ENCODE results near the gene S100A7. TPM values are rescaled to one million over a fixed set of nuclear protein-coding genes. Genes with fewer than 3 reads are reported as not detected.

The S100A7 gene
- total RNA-seq, 1 donor from 2014 or later = not detected

DNA sequence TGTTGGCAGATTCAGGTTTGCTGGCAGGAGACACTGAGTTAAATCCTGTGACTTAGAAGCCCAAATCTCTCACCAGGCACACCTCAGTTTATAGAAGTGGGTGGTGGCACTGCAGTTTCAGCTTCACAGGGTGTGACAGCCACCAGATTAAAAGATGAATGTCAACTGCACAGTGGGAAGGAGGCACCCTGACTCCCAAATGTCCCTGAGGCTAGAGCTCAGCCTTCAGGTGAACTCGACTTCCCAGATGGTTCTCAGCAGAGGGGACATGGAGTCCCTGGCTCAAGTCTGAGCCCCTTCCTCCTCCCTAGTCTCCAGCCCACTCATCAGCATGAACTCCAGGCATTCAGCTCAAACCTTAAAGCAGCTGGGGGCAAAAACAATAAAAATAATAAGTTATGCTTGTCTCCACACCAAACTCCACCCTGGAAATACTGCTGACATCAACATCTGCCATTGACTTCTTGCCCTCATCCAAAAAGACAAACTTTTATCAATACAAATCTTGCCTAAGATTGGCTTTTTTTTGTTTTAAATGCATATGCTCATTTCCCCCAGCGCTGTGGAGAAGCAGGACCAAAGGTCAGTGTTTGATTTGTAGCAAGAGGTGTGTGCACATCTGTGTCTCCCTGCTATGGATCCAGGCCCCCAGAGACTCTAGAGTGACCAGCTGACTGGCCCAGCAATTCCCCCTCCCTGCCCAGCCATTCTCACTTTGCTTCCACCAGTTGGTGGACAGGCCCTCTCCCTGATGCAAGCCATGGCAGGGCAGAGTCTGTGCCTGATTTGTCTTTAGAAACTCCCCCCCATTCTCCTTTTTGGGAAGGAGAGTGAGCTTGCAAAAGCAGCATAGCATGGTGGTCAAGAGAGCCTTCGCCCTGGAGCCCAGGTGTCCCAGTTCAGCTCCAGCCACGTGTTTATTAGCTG, 18.5 kb upstream of the S100A7 start:
- TF ChIP-seq, protein P1, sequence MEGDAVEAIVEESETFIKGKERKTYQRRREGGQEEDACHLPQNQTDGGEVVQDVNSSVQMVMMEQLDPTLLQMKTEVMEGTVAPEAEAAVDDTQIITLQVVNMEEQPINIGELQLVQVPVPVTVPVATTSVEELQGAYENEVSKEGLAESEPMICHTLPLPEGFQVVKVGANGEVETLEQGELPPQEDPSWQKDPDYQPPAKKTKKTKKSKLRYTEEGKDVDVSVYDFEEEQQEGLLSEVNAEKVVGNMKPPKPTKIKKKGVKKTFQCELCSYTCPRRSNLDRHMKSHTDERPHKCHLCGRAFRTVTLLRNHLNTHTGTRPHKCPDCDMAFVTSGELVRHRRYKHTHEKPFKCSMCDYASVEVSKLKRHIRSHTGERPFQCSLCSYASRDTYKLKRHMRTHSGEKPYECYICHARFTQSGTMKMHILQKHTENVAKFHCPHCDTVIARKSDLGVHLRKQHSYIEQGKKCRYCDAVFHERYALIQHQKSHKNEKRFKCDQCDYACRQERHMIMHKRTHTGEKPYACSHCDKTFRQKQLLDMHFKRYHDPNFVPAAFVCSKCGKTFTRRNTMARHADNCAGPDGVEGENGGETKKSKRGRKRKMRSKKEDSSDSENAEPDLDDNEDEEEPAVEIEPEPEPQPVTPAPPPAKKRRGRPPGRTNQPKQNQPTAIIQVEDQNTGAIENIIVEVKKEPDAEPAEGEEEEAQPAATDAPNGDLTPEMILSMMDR (conservative IDR thresholded peaks at IDR 0.05; ENCODE audit: low read depth, low read length) = no peak
- no peak for DNase-seq (ENCODE audit: low read depth)
- H3K4me3 ChIP-seq (ENCODE audit: low read depth, low read length) = no peak overlapping the region

DNA sequence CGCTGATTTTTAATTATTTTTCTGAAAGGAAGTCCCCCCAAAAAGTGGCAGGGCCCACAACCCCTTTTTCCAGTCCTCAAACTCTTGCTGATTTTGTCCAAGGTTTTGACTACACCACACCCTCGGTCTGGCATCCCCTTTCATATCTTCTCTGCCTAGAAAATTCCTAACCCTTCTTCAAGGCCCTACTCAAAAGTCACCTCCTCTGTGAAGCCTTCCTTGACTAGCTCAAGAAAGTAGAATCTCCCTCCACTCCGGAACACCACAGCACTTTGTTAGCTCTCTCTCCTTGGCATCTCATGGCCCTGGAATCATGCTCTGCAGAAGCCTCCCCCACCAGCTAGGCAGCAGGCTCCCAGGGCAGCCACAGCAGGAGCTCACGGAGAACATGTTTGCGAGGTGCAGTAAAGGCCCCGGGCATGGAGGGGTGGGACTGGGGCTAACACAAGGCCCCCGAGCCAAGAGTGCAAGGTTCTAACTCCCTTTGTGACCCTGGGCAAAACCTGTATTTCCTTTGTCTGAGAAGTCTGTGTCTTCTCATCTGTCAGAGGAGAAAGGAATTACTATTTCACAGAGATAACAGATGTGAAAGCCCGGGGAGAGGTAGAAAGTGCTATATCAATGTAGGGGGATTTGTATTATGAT, 17.7 kb upstream of the S100A7 start:
- TF ChIP-seq, protein P1 (conservative IDR thresholded peaks at IDR 0.05; ENCODE audit: low read depth, low read length) = no peak
- DNase-seq (ENCODE audit: low read depth) = no peak
- no peak overlapping the region for H3K4me3 ChIP-seq (ENCODE audit: low read depth, low read length)

DNA sequence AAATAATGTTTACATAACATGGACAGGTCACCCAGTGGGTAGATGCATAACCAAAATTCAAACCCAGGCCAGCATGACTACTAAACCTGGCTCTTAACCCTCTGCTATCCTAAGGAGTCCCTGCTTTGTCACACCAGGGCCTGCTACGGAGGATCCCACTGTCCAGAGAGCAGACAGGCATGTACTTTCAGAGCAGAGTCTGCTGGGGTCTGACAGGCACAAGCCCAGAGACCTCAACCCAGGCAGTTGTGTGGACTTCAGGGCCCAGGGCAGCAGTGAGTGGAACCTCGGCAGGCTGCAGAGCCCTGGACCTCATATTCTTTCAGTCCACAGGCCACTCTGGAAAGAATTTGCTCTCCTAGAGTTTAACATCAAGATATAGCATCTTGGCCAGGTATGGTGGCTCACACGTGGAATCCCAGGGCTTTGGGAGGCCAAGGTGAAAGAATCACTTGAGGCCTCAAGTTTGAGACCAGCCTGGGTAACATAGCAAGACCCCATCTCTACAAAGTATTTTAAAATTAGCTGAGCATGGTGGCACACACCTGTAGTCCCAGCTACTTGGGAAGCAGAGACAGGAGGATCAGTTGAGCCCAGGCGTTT, 16.1 kb upstream of the S100A7 start:
- TF ChIP-seq, protein P1 (conservative IDR thresholded peaks at IDR 0.05; ENCODE audit: low read depth, low read length) = no peak
- DNase-seq (ENCODE audit: low read depth) = no peak

DNA sequence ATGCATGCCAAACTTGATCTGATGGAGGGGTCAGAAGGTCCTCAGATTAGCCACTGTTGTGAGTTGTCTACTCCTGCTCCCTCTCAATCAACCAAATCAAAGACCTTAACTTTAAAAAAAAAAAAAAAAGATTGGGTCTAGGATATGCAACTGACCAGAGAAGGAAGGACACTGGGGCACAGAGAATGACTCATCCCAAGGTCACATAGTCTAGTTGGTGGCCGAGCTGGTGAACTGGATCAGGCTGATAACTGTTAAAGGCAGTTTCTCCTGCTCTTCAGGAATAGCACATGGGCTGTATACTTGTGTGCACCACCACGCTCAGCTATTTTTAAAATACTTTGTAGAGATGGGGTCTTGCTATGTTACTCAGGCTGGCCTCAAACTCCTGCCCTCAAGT, 14.8 kb upstream of the S100A7 start:
- H3K4me3 ChIP-seq (ENCODE audit: low read depth, low read length) = no peak overlapping the region
- TF ChIP-seq, protein P1 (conservative IDR thresholded peaks at IDR 0.05; ENCODE audit: low read depth, low read length) = no peak
- no peak for DNase-seq (ENCODE audit: low read depth)

More for the DNA sequence above, 16.1 kb upstream of the S100A7 start:
- H3K4me3 ChIP-seq (ENCODE audit: low read depth, low read length) = no peak overlapping the region

DNA sequence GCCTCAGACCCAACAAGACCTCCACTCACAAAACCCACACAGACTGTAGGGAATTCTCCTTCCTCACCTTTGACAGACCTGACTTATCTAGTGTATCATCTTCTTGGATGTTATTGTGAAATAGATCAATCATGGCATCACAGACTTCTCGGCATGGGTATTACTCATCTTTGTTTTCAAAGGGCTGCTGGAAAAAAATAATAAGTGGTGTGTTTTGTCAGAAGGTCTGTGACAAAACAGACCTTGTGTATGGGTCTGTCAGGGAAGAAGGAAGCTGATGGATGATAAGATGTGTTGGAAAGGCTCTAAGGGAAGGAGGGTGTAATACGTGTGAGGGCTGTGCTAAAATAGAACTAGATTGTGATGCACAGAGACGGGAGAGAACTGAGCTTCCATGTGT, 13.9 kb upstream of the S100A7 start:
- DNase-seq (ENCODE audit: low read depth) = no peak
- H3K4me3 ChIP-seq (ENCODE audit: low read depth, low read length) = no peak overlapping the region
- TF ChIP-seq, protein P1 (conservative IDR thresholded peaks at IDR 0.05; ENCODE audit: low read depth, low read length) = no peak

DNA sequence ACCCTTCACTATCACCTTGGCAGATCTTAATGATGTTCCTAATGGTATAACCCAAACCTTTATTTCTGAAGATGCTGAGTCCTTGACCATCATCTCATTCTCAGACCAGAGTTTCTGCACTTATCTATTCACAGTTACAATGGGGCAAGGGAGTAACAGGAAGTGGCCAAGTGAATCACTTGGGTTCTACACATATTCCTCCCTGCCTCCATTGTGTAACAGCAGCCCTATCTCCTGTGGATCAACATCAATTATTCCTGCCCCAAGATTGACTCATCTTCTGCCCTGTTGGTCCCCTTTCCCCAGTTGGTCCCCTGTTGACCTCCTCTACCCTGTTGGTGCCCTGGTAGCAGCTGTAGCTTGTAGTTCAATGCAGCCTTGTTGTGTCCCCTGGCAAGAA, 10.3 kb upstream of the S100A7 start:
- TF ChIP-seq, protein P1 (conservative IDR thresholded peaks at IDR 0.05; ENCODE audit: low read depth, low read length) = no peak
- H3K4me3 ChIP-seq (ENCODE audit: low read depth, low read length) = no peak overlapping the region
- no peak for DNase-seq (ENCODE audit: low read depth)
